Spinal cord (tissue), 10 donors: ENCODE measurements around the gene TIMP3. TPM values are rescaled to one million over a fixed set of nuclear protein-coding genes. Genes with fewer than 3 reads are reported as not detected.

Experiments used
- DNase-seq, 6 donors: peaks; one replicate each; pipeline versions ENCODE4 v3.0.0 to v3.0.0-alpha.2; 2013 to 2015; ENCODE audit warnings: low spot score in 6 of 6, low read depth in 4 of 6
- H3K27ac ChIP-seq: one replicate; pipeline ENCODE4 v1.5.1; 2013; ENCODE audit warnings: low read depth, low read length, control low read depth
- H3K27me3 ChIP-seq: one replicate; pipeline ENCODE4 v1.6.1; 2013; ENCODE audit warnings: low read length; ENCODE audit not compliant: control insufficient read depth, insufficient read depth
- H3K36me3 ChIP-seq: one replicate; pipeline ENCODE4 v1.6.1; 2013; ENCODE audit warnings: low read length; ENCODE audit not compliant: control insufficient read depth, insufficient read depth
- H3K4me1 ChIP-seq: one replicate; pipeline ENCODE4 v1.6.1; 2013; ENCODE audit warnings: low read length; ENCODE audit not compliant: control insufficient read depth, insufficient read depth
- H3K4me3 ChIP-seq: one replicate; pipeline ENCODE4 v1.5.1; 2013; ENCODE audit warnings: low read depth, low read length, control low read depth
- H3K9me3 ChIP-seq: one replicate; pipeline ENCODE4 v1.6.1; 2013; ENCODE audit warnings: low read length; ENCODE audit not compliant: control insufficient read depth, insufficient read depth
- WGBS: methylation state at CpG from one replicate; pipeline ENCODE4 v1.1.5; 2013; ENCODE audit warnings: missing lambda C conversion rate; ENCODE audit not compliant: insufficient coverage; 5-methylcytosine and 5-hydroxymethylcytosine counted together
- polyA plus RNA-seq, 2 donors: library from polyadenylated mRNA; unstranded; fragments of 120-200 nt; gene quantifications; one replicate each; pipeline ENCODE4 v1.2.1, GENCODE V29; 2013; ENCODE audit not compliant: insufficient read length in 2 of 2
- total RNA-seq, 2 donors: library from RNA; depleted of rRNA in 1 of 2; stranded (reverse); fragments of 120-200 nt in 1 of 2; fragments of >200 nt in 1 of 2; gene quantifications; one replicate each; pipeline versions ENCODE4 v1.2.3 to v1.2.4, GENCODE V29; 2013 to 2014
- donor health status: healthy.

TIMP3 gene
- total and polyA plus RNA-seq, 4 donors = 182 to 353 (median 229) TPM

DNA sequence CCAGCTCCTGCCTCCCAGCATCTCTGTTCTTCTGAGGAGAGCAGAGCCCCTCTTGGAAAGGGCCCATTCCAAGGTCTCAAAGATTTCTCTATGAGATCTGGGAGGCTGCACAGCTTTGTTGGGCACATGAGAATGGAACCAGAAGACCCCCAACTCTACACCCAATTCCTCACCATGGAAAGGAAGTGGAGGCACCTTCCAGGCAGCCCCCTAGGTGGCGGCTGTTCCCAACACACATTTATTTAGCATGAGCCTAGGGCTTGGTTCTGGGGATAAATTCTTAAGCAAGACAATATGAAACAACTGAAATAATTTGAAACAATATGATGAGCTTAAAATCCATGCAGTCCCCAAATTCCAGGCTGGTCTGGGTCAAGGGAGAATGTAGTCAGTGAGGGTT, 100.4 kb downstream of the TIMP3 start:
- no peak for DNase-seq
- Histone ChIP-seq H3K27ac (no peak overlapping the region), H3K9me3 (no peaks in the 10 kb centered on the region), H3K4me3 (no peak overlapping the region), H3K27me3 (no peaks in the 10 kb centered on the region), H3K4me1 (peaks cover 21% of the 10 kb centered on the region), H3K36me3 (no peaks in the 10 kb centered on the region)
- no CpG with 5 or more reads among the region's 1 CpG for WGBS

DNA sequence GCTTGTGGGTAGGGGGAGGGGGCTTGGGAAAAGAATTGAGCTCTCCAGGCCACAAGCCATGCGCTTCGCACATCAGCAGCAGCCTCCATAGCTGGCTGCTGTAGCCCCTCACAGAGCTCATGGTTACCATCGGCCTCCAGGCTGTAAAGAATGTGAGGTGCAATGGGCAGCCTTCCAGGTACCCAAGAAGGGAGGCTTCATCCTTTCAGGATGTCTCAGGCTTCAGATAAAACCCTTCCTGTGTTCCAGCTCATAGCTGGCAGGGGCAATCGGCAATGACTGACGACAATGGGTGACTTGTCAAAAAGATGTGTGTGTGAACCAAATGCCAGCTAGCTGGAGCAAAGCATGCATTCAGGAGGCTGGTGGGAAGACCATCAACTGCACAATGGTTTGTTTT, 102.0 kb downstream of the TIMP3 start:
- peak in 5 of 6 donors; percentile 63 to 92 (median 73) for DNase-seq
- H3K27ac ChIP-seq = peak overlapping the region; percentile 63
- WGBS = 56% methylated on average over 5 of the region's 5 CpGs
- no peaks in the 10 kb centered on the region for H3K9me3 ChIP-seq
- no peaks in the 10 kb centered on the region for H3K36me3 ChIP-seq
- H3K27me3 ChIP-seq = no peaks in the 10 kb centered on the region
- H3K4me3 ChIP-seq = no peak overlapping the region
- H3K4me1 ChIP-seq = peaks cover 21% of the 10 kb centered on the region

DNA sequence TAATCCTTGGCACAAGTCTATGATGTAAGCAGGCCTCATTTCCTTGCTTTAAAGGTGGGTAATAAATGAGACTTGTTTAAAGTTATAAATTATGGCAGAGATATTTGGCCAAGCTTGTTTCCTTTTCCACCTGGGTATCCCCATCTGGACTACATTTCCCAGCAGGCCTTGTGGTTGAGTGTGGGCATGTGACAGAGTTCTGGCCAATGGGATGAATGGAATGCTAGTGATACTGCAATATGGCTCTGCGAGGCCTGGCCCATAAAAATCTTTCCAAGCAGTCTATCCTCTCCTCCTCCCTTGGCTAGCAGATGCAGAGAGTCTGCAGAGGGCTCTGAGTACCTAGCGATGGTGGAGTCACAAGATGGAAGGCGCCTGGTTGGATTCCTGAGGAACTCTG, 102.5 kb downstream of the TIMP3 start:
- Histone ChIP-seq H3K4me1 (peaks cover 21% of the 10 kb centered on the region), H3K27me3 (no peaks in the 10 kb centered on the region), H3K27ac (peak overlapping the region; percentile 63), H3K9me3 (no peaks in the 10 kb centered on the region), H3K4me3 (no peak overlapping the region), H3K36me3 (no peaks in the 10 kb centered on the region)
- DNase-seq = peak in 3 of 6 donors; percentile 77 to 95 (median 87)
- no CpG with 5 or more reads among the region's 3 CpGs for WGBS

DNA sequence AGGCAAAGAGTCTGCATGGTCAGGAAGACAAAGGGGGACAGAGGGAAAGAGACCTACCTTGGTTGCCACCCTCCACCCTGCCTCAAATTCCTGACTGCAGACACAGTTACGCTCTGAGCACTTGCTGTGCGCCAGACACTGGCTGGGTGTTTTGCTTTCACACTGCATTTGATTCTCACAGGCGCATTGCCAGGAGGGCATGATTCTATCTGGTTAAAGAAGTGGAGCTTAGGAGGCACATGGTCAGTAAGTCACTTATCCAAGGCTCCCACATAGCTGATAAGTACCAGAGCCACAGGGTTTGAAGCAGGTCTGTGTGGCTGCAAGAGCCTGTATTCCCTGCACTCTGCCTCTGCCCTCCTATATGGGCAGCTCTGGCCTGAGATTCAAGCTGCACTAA, 103.9 kb downstream of the TIMP3 start:
- 43% methylated on average over 3 of the region's 3 CpGs for WGBS
- DNase-seq = peak in 2 of 6 donors; percentile 74 to 90
- Histone ChIP-seq H3K36me3 (no peaks in the 10 kb centered on the region), H3K4me1 (peaks cover 30% of the 10 kb centered on the region), H3K27ac (peak overlapping the region; percentile 49), H3K4me3 (no peak overlapping the region), H3K9me3 (no peaks in the 10 kb centered on the region), H3K27me3 (no peaks in the 10 kb centered on the region)

DNA sequence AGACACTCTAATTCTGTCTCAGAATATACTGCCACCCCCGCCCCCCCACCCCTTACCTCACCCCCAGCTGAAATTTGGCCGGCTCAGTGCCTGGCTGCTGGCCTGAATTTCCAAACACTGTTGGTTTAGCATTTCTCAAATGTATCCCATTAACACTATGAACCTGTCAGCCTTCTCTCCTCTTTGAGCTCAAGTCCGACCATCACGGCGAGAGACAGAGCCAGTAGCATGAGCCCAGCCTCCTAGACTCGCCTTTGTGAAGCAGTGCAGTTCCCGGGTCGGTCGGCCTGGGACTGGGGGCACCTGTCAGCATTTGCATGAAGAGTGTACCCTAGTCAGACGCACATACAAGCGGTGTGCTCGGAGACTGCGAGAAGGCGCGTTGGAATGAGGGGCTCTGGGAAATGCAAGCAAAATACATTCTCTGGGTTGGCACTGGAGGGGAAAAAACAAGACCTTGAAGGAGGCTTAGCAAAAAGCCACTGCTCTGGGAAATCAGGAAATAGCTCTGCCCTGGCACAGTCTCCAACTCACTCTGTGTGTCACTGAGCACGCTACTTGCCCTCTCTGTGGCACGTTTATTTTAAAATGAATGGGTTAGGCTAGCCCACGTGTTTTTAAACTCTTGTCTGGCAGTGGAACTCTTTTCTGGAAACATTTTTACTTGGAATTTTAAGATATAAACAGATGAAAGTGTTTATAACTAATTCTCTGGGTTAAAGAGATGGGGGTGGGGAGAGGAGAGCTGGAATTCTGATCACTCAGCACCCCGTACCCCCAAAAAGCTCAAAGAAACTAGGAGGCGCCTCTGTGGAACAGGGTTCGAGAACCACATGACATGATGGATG, 108.3 kb downstream of the TIMP3 start:
- Histone ChIP-seq H3K27ac (peak overlapping the region; percentile 54), H3K27me3 (no peaks in the 10 kb centered on the region), H3K9me3 (no peaks in the 10 kb centered on the region), H3K4me1 (peaks cover 31% of the 10 kb centered on the region), H3K4me3 (no peak overlapping the region), H3K36me3 (no peaks in the 10 kb centered on the region)
- 38% methylated on average over 14 of the region's 21 CpGs for WGBS
- DNase-seq = peak in 2 of 6 donors; percentile 84 to 85

- no peaks in the 10 kb centered on the region for H3K36me3 ChIP-seq
- WGBS = 80% methylated on average over 1 of the region's 6 CpGs
- no peak overlapping the region for H3K4me3 ChIP-seq
- H3K4me1 ChIP-seq = peaks cover 28% of the 10 kb centered on the region
- H3K9me3 ChIP-seq = no peaks in the 10 kb centered on the region
- H3K27me3 ChIP-seq = no peaks in the 10 kb centered on the region
- peak in 1 of 6 donors; percentile 50 for DNase-seq
- peak overlapping the region; percentile 54 for H3K27ac ChIP-seq
These were observed 108.9 kb downstream of the TIMP3 start for GRCh38 chr22:32910429-32910772.

GRCh38 chr22:32911503-32911902, 110.0 kb downstream of the TIMP3 start:
- WGBS = 7% methylated on average over 7 of the region's 9 CpGs
- H3K27me3 ChIP-seq = no peaks in the 10 kb centered on the region
- peak in 3 of 6 donors; percentile 56 to 91 (median 84) for DNase-seq
- H3K9me3 ChIP-seq = peaks cover 4% of the 10 kb centered on the region
- H3K4me1 ChIP-seq = peaks cover 21% of the 10 kb centered on the region
- H3K36me3 ChIP-seq = no peaks in the 10 kb centered on the region
- H3K4me3 ChIP-seq = no peak overlapping the region
- H3K27ac ChIP-seq = no peak overlapping the region
